GM21576 (cell line): ENCODE results near the gene NTMT1.
"Not testable (repeated sequence)": the region's sequence is repeated elsewhere in the genome, so short reads cannot be mapped to it uniquely, and the experiment has no call there.

Experiments
- ATAC-seq: cut with Tn5 transposase; IDR thresholded peaks from one replicate; pipeline ENCODE4 v1.9.1; 2021; ENCODE audit warnings: mild to moderate bottlenecking, moderate library complexity; ENCODE audit not compliant: unreplicated experiment

NTMT1 gene

DNA sequence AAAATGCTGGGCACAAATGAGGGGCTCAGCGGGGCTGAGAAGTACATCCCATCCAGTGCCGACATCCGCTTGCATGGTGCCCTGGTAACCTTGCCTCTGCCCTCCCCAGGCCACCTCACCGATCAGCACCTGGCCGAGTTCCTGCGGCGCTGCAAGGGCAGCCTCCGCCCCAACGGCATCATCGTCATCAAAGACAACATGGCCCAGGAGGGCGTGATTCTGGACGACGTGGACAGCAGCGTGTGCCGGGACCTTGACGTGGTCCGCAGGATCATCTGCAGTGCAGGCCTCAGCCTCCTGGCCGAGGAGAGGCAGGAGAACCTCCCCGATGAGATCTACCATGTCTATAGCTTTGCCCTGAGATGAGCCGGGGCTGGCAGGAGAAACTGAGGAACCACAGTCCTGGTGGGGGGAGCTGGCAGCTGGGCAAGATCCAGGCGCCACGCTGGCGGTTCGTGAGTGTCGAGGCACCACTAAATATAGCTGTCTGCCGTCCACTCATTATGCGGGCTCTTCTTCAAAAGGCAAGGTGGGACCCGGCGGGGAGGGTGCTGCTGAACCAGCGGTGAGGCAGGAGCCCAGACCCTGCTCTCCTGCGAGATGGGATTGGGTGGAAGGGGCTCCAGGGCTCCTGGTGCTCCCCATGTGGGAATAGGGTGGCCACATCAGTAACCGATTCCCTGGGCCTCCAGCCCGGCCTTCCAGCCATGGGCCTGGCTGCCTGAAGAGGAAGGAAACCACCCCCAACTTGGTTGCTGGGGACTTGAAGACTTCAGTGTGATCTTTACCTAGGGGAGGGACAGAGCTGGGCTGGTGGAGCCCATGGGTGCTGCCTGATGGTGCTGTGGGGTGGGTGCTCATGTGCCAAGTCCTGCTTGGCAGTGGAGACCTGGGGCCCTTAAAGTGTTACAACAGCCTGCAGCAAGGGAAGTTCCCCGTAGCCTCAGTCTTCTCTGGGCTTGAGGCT, 9.4 kb downstream of the NTMT1 start:
- ATAC-seq, result no peak

DNA sequence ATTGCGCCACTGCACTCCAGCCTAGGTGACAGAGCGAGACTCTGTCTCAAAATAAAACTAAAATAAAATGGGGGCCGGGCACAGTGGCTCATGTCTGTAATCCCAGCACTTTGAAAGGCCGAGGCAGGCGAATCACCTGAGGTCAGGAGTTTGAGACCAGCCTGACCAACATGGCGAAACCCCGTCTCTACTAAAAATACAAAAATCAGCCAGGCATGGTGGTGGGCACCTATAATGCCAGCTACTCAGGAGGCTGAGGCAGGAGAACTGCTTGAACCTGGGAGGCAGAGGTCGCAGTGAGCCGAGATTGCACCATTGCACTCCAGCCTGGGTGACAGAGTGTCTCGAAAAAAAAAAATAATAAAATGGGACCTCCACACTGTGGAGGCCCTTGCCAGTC, 10.4 kb downstream of the NTMT1 start:
- ATAC-seq, result not testable (repeated sequence)

DNA sequence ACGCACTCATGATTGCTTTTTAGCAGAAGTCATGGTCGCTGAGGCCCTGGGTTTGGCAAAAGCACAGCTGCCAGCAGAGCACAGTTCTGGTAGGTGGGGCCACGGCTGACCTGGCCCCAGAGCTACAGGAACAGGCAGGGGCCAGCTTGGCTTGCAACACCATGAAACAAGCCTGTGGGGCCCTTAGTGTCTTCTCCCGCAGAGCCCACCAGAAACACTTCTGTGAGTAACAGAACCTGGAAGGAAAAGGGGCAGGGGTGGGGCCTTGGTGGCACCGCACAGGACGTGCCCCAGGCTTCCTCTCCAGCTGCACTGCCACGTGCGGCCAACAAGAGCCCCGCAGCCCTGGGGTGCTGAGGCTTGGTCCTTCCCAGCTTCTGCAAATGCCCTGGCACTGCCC, 11.1 kb downstream of the NTMT1 start:
- ATAC-seq, result no peak

DNA sequence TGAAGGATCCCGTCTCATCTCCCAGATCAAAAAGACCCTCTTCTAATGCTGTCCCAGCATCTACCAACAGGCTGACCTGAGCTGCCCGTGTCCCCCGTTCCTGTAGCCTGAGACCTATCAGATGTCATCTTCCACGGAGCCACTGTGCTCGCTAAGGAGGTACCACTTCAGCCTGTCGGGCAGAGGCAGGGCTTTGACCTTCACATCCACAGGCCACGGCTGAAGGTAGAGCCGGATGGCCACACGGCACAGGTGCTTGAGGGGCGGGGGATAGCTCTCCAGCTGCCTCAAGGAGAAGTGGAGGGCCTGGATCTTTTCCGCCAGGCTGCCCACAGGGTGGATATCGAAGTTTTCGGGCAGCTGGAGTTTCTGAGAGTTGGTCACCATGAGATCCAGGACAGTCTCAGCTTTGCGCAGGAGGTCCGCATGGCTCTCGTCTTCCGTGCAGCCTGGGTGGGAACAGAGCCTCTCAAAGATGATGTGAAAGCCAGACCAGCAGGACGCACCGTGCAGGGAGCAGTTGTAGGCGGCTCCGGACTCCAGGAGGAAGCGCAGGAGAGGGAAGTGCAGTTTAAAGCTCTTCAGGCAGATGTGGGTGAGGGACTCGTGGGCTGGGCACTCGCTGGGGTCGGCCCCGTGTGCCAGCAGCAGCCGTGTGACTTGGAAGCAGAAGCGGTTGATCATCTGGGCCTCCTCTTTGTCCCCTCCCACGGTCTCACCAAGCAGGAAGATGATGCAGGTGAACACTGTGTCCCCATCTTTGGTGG, 11.9 kb downstream of the NTMT1 start:
- no peak for ATAC-seq

DNA sequence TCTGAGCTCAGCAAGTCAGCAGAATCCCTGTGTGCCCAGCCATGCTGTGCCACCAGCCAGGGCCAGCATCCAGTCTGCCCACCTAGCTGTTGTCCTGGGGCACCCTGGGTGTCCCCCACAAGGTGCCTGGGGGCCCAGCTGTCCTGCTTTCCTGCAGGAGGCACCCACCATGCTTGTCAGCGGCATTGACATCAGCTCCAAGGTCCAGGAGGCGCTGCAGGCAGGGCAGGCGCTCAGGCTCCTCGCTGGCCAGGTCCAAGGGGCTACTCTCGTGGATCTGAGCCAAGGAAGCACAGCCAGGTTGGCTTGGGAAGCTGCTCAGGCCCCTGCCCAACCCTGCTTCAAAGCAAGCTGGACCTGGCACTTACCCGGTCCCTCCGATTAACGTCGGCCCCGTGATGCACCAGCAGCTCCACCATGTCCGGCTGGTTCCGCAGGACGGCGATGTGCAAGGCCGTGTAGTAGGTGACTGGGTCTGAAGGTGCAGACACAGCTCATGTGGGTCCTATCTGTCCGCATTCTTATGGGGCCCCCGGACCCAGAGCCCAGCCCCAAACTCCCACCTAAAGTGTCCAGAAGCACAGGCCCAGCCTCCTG, 13.2 kb downstream of the NTMT1 start:
- ATAC-seq, result no peak

DNA sequence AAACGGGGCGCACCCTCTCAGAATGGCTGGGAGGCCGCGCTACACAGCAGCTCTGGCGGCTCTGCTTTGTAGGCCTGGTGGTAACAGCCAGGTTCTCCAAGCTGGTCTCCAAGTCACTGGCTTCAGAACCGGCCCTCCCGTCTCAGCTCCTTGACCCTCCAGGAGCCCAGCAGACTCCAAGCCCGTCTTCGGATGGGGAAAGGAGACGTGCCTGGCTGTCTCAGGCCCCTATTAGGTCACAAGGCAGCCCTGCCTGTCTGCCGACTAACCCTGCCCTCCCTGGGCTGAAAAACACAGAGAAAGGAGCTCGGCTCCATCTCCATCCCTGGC, 13.8 kb downstream of the NTMT1 start:
- no peak for ATAC-seq

DNA sequence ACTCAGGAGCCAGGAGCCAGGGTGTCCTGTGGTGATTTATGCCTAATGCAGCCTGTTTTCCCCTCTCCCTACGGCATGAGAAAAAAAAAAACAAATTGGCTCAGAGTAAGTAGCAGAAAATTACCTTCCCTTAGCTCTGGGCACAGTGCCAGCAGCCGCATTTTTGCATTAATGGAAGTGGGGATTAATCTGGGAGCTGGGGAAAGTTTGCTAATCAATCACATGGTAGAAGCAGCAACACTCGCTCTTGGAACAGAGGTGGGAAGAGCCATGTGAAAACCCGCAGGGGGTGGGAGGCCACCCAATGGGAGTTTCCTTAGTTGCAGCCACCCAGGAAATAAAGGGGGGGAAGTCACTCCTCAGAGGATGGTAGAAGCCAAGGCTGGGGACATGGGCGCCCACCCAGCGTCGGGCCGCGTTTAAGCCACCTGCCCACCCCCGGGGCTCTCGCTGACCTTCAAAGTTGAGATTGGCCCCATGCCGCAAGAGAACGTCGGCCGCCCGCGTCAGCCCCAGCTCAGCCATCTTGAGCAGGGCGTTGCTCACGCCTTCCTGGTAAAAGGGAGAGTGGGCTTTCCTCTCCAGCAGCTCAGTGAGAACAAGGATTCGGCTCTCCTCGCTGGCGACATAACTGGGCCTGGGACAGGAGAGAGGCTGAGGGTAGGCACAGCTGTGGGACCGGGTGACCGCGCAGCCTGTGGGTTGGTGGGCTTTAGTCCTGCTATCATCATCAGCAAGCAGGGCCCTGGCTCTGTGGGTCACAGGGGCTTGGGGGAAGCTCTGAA, 14.3 kb downstream of the NTMT1 start:
- no peak for ATAC-seq

DNA sequence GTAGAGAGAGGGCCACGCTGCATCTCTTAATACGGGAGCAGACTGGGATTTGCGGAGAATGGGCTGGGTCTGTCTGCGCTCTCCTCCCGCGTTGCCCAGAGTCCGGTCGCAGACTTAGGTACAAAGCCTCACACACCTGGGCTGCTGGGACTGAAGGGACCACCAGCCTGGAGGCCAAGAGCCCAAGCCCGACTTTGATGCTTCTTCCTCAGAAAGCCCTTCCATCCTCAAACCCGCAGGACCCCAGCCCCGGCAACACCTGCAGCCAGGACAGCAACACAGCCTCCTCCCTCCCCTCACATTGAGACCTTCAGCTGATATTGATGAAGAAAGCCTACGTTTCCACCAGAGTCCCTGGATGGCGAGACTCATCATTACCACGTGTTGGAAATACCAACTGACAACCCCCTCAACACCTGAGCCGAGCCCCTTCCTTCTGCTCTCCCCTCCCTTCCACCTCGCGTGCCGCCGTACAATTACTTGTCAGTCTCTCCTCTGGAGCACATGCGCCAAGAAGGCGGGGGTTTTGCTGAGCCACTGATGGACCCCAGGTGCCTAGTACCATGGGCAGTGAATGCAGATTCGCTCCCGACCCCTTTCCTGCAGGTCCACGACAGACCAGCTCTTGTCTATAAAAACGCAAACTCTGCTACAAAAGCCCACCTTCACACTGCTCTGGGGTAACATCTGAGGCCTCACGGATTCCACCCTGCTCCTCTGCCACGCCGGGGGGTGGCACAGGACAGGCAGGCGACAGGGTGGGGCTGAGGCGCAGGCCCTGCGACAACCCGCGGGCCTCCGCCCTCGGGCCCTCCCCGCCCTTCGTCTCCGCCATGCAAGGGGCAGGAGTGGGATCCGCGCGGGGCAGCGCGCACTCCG, 15.1 kb downstream of the NTMT1 start:
- no peak for ATAC-seq

DNA sequence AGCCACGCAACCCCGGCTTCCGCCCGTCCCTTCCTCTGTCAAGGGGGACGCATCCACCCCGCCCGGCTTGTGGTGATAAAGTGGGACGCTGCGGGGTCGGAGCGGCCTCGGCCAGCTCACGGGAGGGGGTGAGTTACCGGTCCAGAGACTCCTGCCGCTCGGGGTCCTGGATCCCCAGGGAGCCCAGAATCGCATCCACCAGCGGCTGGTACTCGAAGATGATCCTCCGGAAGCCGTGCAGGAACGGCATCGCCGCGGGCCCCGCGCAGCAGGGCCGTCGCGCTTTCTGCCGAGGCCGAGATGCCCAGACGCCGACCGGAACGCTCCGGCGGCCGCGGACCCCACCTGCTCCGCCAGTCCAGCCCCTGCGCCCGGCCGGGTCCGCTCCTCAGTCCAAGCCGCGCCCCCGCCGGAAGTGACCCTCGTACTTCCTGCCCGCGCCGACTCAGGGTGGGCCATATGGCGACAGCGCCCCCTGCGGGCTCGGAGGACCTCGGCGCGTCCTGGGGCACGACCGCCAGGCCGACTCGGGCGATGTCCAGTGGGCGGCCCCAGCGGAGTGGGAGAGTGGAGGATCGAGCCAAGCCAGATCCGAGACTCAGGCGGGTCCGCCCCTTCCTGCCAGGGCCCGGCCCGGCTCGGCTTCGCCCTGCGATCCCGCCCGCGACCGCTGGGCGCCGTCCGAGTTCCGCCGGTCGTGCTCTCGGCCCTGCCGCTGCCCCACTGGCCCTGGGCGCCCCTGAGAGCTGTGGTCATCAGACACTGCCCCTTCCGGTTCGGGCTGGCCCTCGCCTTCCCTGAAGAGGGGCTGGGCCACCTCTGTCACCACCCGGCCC, 16.0 kb downstream of the NTMT1 start, which contains the start of gene ASB6:
Gene ASB6 (minus strand): TSS at position 402 of the 836 bp plus-strand sequence. CDS start 152 bp downstream, at position 250.
- peak; percentile 77 for ATAC-seq

DNA sequence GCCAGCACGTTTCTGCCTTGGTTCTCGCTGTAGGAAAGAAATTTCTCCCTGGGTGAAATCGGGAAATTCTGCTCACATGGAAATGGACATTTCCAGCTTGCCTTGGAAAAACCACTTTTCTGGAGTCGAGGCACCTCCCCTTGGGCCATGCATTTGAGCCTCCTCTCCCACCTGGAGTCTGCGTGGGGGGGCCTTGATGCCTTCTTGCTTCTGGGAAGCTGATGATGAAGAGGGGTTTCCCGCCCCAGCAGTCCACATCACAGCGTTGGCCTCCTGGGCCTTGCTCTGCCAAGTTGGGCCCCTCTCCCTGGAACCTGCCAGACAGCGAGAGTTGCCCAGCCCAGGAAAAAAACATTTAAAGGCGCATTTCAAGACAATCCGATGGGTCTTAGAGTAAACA, 17.7 kb downstream of the NTMT1 start:
- ATAC-seq, result no peak

DNA sequence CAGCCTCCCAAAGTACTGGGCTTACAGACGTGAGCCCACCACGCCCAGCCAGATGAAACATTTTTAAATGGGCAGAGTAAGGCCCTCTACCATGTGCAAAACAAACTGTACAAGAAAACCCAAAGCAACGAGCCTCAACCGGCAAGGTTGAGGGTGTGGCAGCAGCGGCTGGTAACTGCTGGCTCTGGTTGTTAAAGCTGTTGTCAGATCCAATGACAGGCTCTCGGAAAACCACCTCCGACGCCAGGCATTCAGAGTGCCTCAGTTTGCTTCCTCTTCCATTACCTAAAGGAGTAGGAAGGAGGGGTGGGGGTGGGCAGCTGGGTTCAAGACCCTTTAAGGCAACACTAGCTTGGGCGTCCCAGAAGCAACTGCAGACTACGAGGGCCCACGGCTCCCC, 18.4 kb downstream of the NTMT1 start:
- ATAC-seq, result no peak

DNA sequence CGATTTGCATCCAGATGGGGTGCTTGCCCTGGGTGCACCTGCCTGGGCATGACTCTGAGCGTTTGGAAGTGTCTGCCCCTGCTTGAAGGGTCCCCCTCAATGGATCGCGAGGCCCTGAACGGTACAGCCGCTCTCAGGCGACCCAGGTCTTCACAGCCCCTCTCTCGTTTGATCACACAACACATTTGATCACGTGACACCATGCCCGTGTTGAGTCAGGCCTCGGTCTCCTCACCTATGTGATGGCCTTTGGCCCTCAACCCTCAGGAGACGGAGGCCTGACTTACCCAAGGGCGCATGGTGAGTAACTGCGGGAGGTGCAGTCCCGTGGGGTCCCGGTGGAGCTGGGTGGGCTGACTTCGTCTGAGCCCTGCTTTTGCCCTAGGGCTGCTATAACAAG, 18.9 kb downstream of the NTMT1 start:
- no peak for ATAC-seq

DNA sequence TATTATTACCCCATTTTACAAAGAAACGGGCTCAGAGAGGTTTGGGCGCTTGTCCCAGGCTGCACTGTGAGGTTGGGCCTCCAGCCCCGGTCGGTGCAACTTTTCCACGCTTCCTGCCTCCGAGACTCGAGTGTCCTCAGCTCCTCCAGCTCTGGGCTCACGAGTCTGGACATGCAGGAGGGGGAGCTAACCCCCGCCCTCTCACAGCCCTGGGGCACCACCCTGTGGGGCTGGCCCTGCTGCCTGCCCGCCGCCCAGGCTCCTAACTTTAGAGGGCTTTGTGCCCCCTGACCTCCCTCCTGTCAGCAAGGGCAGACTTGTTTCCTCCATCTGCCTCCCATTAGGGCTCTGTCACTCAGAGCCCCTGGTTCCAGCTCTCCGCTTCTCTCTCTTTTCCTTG, 20.3 kb downstream of the NTMT1 start:
- no peak for ATAC-seq

DNA sequence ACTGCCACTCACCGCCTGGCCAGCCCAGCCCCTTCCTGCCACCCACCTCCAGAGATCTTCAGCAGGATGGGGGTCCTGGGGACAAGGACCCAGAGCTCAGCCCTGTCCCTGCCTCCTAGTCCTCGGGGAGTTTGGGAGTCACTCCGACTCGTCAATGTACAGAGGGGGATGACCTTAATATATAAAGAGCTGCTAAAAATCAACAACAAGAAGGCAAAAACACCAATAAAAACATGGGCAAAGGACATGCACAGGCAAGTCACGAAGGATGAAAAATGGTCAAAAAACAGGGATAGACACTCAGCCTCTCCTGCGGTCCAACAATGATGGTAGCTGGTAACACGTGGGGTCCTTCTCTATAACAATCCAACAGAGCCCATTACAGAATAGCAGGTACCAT, 20.7 kb downstream of the NTMT1 start:
- ATAC-seq, result no peak

DNA sequence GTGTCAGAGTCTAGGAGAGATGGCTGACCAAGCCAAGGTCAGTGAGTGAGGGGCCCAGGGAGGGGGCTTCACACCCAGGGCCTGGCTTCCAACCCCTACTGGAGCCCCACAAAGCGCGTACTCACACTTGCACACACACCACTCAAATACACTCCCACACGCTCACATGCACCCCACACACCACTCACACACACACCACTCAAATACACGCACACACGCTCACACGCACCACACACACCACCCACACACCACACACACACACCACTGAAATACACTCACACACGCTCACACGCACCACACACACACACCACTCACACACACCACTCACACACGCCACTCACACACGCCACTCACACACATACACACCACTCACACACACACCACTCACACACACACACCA, 21.7 kb downstream of the NTMT1 start:
- no peak for ATAC-seq

DNA sequence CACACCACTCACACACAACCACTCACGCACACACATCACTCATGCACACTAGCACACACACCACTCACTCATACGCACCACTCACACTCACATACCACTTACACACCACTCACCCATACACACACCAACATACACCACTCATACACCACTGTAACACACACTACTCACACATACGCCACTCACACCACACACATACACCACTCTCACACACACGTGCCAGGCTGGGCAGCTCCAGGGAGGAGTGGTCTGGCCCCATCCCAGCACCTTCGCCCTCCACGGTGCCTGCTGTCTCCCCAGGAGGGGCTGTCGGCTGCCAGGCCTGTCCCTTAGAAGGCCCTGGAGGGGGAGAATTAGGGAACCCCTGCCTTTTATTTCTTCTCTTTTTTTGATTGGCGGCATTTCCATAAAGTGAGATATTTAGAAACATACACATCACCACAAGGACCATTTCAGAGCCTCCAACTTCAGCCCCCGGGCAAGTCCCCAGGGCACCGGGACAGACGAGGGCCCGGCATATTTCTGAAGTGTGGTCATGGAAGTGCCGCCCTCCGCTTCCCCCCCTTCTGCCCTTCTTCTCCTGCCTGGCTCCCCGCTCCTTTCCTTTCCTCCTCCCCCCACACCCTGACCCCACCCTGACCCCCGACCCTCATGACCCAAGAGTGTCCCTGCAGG, 22.3 kb downstream of the NTMT1 start:
- no peak for ATAC-seq

DNA sequence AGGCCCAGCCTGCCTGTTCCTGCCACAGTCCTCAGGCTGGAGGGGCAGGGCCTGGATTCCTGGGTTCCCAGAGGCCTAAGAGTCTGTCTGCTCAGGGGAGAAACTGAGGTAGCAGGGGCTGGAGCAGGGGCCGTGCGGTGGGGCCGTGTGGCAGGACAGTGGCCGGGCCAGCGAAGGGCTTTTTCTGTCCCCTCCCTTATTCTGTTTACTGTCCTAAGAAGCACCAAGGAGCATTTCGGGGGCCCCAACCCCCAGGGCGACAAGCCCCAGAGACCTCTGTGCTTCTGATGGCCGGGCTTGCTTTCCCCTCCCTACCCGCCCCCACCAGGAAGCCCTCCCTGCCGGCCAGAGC, 22.8 kb downstream of the NTMT1 start:
- ATAC-seq, result no peak
